ENCODE measurements around the gene SUSD5. TPM values are rescaled to one million over a fixed set of nuclear protein-coding genes. Genes with fewer than 3 reads are reported as not detected.

Gene SUSD5
- total and polyA plus RNA-seq, 2 of the 4 experiments (the other 2 are of a cell fraction): 1.4 to 2.9 TPM

- TF ChIP-seq CTCF (conservative IDR thresholded peaks at IDR 0.05; ENCODE audit: low read depth, low read length) (no peak), MAFK (IDR thresholded peaks at IDR 0.05; ENCODE audit: low read depth, low read length) (no peak), CHD1 (IDR thresholded peaks at IDR 0.05; ENCODE audit: low read depth, low read length) (no peak)
These were observed 103.4 kb downstream of the SUSD5 start (continued) for GRCh38 chr3:33115024-33115768.

All from IMR-90 (cell line).